ENCODE results near the gene CASP7.
A peak's percentile ranks its signal among the peaks of the same experiment; 100 is the strongest.
"Not testable (repeated sequence)": the region's sequence is repeated elsewhere in the genome, so short reads cannot be mapped to it uniquely, and the experiment has no call there.

Gene CASP7

GRCh38 chr10:113679463-113680189 is at the start of gene CASP7:
Gene CASP7 (plus strand): TSS chr10:113679912. CDS start chr10:113697494, 17,582 bp downstream.
- DNase-seq: peak; percentile 94

GRCh38 chr10:113630929-113631533 is 48.7 kb upstream of the CASP7 start:
- DNase-seq: no peak

- DNase-seq: peak; percentile 53
Observed at GRCh38 chr10:113631684-113632367, 47.9 kb upstream of the CASP7 start.

GRCh38 chr10:113639966-113640365 is 39.7 kb upstream of the CASP7 start:
- no peak for DNase-seq

- DNase-seq: no peak
Observed at GRCh38 chr10:113641702-113642101, 38.0 kb upstream of the CASP7 start.

- DNase-seq: no peak
Observed at GRCh38 chr10:113643183-113643582, 36.5 kb upstream of the CASP7 start.

GRCh38 chr10:113644185-113645120 is 35.3 kb upstream of the CASP7 start:
- no peak for DNase-seq

- no peak for DNase-seq
Observed at GRCh38 chr10:113646336-113647201, 33.1 kb upstream of the CASP7 start.

GRCh38 chr10:113647812-113648211 is 31.9 kb upstream of the CASP7 start:
- DNase-seq: no peak

- peak; percentile 41 for DNase-seq
Observed at GRCh38 chr10:113648478-113648877, 31.2 kb upstream of the CASP7 start.

GRCh38 chr10:113650172-113650571 is 29.5 kb upstream of the CASP7 start:
- no peak for DNase-seq

- no peak for DNase-seq
Observed at GRCh38 chr10:113651021-113651420, 28.7 kb upstream of the CASP7 start.

- DNase-seq: no peak
Observed at GRCh38 chr10:113651898-113652297, 27.8 kb upstream of the CASP7 start.

- not testable (repeated sequence) for DNase-seq
Observed at GRCh38 chr10:113652456-113652855, 27.3 kb upstream of the CASP7 start.

- no peak for DNase-seq
Observed at GRCh38 chr10:113656896-113657295, 22.8 kb upstream of the CASP7 start.

GRCh38 chr10:113657544-113657943 is 22.2 kb upstream of the CASP7 start:
- no peak for DNase-seq

- no peak for DNase-seq
Observed at GRCh38 chr10:113661332-113661731, 18.4 kb upstream of the CASP7 start.

GRCh38 chr10:113663142-113663541 is 16.6 kb upstream of the CASP7 start:
- DNase-seq: no peak

GRCh38 chr10:113663908-113664307 is 15.8 kb upstream of the CASP7 start, which contains the start of gene NRAP:
Gene NRAP (minus strand): TSS chr10:113664041. CDS start chr10:113663882, 159 bp downstream.
- DNase-seq: no peak

GRCh38 chr10:113665352-113665751 is 14.4 kb upstream of the CASP7 start:
- no peak for DNase-seq

GRCh38 chr10:113665806-113666354 is 13.8 kb upstream of the CASP7 start:
- peak; percentile 11 for DNase-seq

Measured in eye (tissue), 1 donor.